ENCODE data around the gene KLHL17.
A peak's percentile ranks its signal among the peaks of the same experiment; 100 is the strongest.

The KLHL17 gene

GRCh38 chr1:1014799-1015681 is 54.7 kb downstream of the KLHL17 start:
- POLR2A ChIA-PET (ENCODE audit: low non-redundant PET): no interaction called here
- H3K27ac ChIP-seq: peak overlapping the region; percentile 84
- DNase-seq (ENCODE audit: low spot score): no peak
- CTCF ChIA-PET: interaction anchor here (0.9 to 3.5 kb wide), 5 partner anchors 13 to 48 kb away, joined by 3 to 26 read pairs (median 5); no protein-coding TSS in a partner anchor
- TF ChIP-seq, protein P1, sequence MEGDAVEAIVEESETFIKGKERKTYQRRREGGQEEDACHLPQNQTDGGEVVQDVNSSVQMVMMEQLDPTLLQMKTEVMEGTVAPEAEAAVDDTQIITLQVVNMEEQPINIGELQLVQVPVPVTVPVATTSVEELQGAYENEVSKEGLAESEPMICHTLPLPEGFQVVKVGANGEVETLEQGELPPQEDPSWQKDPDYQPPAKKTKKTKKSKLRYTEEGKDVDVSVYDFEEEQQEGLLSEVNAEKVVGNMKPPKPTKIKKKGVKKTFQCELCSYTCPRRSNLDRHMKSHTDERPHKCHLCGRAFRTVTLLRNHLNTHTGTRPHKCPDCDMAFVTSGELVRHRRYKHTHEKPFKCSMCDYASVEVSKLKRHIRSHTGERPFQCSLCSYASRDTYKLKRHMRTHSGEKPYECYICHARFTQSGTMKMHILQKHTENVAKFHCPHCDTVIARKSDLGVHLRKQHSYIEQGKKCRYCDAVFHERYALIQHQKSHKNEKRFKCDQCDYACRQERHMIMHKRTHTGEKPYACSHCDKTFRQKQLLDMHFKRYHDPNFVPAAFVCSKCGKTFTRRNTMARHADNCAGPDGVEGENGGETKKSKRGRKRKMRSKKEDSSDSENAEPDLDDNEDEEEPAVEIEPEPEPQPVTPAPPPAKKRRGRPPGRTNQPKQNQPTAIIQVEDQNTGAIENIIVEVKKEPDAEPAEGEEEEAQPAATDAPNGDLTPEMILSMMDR (conservative IDR thresholded peaks at IDR 0.05; ENCODE audit: low read depth): peak; percentile 41

Data from RWPE1 (cell line).